Aortic smooth muscle cell (primary cell): Measurements from ENCODE around the gene CTTNBP2NL. TPM values are rescaled to one million over a fixed set of nuclear protein-coding genes. Genes with fewer than 3 reads are reported as not detected.

ENCODE experiments used
- total RNA-seq: library from RNA; depleted of rRNA; stranded (reverse); fragments of >200 nt; gene quantifications from 2 replicates; pipeline ENCODE4 v1.2.3, GENCODE V29; 2014

CTTNBP2NL gene
- 14.4 and 20.7 TPM in 2 replicates for total RNA-seq

DNA sequence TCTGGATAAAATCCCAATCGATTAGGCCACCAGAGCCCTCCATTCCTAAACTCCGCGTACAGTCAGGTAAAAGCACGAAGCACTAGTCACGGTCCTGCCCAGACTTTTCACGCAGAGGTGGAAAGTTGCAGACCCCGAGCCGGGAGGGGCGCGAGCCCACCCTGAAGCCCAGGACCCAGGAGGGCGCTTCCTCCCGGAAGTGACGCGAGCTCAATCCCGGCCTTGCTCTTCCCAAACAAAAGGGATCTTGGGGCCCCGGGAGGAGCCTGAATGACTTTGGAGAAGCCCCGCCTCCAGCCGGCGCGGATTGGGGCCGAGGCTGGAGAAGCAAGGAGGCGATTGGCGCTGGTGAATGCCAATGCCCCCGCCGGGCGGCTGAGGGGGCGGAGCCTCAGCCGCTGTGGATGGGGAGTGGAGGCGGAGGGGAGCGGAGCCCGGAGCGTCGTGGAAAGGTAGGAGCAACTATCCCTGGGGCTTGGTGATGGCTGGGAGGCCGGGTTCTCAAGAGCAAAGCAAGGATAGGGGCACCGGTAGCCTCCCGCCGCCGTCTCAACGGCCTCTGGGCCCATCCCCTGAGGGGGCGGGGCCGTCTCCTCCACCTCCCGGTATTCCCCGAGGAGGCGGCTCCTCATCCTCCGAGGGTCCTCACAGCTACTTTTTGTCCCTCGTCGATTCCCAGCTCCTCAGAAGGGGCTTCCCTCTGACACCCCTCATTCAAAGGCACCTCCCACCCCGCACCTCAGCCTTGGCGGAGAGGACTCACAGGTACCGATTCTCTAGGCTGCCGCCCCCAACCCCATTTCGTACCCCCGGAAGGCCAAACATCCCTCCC is at the start of gene CTTNBP2NL:
CTTNBP2NL (plus strand) TSS at position 394 of the 832 bp plus-strand sequence. CDS start 19,952 bp downstream, outside the sequence.

DNA sequence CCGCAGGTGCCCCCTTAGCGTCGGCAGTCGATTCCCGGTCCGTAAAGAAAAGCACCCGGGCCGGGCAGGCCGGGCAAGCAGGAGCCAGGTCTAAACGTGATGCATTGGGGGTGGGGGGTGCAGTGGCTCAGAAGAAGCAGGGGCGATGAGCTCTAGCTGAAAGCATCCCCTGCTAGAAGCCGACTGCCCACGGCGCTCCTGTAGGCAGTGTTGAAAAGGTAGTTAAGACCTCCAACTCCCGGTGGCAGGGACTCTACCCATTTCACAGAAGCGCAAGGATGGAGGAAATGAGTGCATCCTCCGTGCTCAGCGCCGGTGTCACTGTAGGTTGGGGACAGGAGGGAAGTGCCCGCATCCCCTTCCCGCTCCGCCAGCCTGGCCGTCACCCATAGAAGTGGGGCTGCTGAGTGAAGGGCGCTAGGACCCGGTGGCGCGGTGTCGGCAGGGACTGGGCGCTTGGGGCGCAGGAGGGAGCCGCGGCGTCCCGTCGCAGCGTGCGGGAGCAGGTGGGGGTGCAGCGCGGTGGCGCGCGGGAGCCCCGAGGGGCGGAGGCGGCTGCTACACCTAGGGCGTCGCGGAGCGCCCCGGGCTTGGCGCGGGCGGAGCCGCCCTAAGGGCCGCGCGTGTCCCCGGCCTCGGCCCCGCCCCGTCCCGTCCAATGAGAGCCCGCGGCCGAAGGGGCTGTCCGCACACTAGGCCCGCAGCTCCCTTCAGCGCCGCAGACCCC is 112.4 kb downstream of the CTTNBP2NL start, which contains the start of gene WNT2B:
WNT2B (plus strand) TSS at position 688 of the 727 bp plus-strand sequence. CDS start 298 bp downstream, outside the sequence.

Other genes starting within 250 kb of the CTTNBP2NL start
- 3.0 and 3.4 TPM in 2 replicates for gene WNT2B, start 112.8 kb downstream of the CTTNBP2NL start, total RNA-seq
- 13.9 and 18.1 TPM in 2 replicates for gene ST7L, start 222.9 kb downstream of the CTTNBP2NL start, total RNA-seq
- 286 and 314 TPM in 2 replicates for gene CAPZA1, start 223.6 kb downstream of the CTTNBP2NL start, total RNA-seq